Renal cortex interstitium (tissue), 11 donors: Measurements from ENCODE around the gene DHRS7B. TPM values are rescaled to one million over a fixed set of nuclear protein-coding genes. Genes with fewer than 3 reads are reported as not detected.
"Not testable (repeated sequence)": the region's sequence is repeated elsewhere in the genome, so short reads cannot be mapped to it uniquely, and the experiment has no call there.

Experiments used
- DNase-seq, 11 donors: peaks; one replicate each; pipeline ENCODE4 v3.0.0-alpha.2; 2013; ENCODE audit warnings: low read depth in 9 of 11, low spot score in 4 of 11; ENCODE audit errors: extremely low read depth in 1 of 11
- polyA plus RNA-seq, 3 donors: library from polyadenylated mRNA; unstranded; fragments of 120-200 nt; gene quantifications; one replicate each; pipeline ENCODE4 v1.2.1, GENCODE V29; 2013; ENCODE audit not compliant: insufficient read length in 3 of 3

Gene DHRS7B
- polyA plus RNA-seq, 3 donors, result 35.4 to 41.3 (median 38.1) TPM

DNA sequence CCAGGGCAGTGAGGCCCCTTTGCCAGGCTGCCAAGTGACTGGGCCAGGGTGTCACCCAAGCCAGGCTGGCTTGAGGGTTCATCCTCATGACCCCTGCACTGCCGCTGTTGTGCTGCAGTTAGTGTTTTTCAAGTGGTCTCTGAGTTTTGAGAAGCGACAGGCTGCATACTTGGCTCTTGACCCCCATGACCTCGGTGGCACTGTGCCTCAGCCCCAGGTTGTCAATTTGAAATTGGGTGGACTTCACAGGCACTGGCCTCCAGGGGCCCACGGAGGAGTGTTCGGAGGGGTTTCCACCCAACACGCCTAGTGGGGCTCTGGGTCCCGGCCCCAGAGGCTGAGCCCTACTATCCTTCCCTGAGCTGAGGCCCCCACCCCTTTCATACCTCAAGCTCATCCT lies 42.7 kb downstream of the DHRS7B start:
- no peak for DNase-seq

DNA sequence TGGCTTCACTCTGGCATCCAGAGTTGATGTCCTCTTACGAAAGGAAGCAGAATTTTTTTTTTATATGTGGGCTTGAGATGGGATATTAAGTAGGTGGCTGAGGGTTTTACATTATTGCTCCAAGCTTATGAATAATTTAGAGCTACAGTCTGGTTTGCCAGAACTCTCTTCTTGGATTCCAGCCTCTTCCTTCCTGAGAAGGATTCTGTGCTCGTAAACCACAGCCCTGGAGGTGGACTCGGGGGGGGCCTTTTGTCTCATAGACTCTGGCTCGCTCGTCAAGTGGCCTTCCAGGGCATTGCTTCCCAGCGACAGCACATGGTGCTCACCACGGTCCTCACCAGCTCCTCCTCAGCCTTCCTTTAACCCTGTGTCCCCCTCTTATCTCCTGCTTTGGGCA lies 44.0 kb downstream of the DHRS7B start:
- no peak for DNase-seq

DNA sequence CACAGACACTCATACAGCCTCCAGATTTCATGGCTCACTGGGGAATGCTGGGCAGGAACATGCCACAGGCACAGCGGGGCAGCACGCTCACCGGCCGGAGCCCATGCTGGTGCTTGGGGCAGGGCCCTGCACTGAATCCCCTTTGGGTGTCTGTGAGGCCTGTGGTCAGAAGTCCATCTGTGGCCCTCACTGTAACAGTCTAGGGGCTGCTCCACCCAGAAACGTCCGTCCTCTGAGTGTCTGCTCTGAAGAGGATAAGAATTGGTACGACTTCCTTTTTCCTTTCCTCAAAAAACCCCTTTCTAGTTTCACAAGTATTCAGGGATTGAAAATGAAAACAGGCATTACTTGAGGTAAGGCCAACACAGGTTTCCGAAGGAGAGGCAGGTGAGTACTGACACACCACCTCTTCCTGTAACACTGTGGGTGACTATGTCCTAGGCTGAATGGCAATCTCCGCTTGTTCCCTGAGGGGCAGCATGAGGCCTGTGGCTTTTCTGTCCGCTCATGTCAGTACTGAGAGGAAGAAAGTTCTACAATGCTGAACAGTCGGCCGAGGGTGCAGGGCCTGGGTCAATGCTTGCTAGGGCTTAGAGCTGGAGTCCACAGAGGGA lies 44.7 kb downstream of the DHRS7B start:
- no peak for DNase-seq

DNA sequence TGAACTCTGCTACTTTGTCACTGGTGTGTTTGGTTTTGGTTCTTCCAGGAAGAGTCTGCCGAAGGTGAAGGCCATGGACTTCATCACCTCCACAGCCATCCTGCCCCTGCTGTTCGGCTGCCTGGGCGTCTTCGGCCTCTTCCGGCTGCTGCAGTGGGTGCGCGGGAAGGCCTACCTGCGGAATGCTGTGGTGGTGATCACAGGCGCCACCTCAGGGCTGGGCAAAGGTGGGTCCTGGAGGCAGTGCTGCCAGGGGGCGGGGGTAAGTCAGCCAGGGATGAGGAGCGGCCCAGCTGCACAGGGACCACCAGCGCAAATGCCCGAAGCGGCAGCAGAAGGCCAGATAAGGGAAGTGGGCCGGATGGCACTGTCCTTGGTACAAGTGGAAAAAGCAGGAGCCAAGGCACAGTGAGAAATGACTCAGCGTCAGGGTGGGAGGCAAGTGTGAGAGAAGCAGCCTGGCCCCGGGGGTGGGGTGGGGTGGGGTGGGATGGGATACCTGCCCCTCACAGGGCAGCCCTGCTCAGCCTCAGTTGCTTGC lies 45.3 kb downstream of the DHRS7B start:
- no peak for DNase-seq

- no peak for DNase-seq
Observed at GRCh38 chr17:21172846-21173245, 46.1 kb downstream of the DHRS7B start.

GRCh38 chr17:21173543-21173942 lies 46.8 kb downstream of the DHRS7B start:
- no peak for DNase-seq

DNA sequence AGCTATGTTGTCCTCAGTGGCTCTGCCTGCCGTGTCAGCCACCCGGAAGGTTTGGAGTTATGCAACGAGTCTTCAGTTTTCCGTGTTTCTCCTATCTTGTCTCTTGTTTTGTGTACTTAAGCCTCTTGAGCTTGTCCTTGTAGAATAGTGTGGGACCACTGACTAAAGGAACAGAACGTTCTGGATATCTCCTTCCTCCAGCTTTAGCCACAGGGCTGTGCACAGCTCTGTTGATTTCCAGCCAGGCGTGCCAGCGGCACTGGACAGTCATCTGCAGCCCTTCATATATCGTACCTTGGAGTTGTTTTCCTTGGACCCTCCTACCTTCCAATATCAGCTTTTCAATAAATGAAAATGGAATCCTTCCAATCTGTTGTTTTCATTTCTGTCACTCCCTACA lies 47.4 kb downstream of the DHRS7B start:
- no peak for DNase-seq

- DNase-seq, result no peak
Observed at GRCh38 chr17:21174713-21175112, 47.9 kb downstream of the DHRS7B start.

GRCh38 chr17:21176773-21177395 lies 50.1 kb downstream of the DHRS7B start:
- no peak for DNase-seq

DNA sequence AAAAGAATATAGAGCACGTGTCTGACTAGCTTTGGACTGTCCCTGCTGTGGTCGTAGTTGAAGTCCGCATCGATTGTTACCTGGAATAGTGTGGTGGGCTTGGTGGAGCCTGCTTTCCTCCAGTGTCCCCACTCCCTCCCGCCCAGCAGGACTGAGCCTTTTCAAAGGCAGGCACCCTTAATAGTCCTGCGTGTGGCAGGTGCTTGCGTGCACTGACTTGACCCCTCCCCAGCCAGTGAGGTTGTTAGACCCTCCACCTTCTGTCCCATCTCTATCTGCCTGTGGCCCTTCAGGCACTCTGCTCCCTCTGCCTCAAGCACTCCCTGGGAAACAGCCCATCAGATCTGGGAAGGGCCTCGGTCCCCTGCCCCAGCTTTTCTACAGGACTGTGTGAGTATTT lies 50.6 kb downstream of the DHRS7B start:
- no peak for DNase-seq

DNA sequence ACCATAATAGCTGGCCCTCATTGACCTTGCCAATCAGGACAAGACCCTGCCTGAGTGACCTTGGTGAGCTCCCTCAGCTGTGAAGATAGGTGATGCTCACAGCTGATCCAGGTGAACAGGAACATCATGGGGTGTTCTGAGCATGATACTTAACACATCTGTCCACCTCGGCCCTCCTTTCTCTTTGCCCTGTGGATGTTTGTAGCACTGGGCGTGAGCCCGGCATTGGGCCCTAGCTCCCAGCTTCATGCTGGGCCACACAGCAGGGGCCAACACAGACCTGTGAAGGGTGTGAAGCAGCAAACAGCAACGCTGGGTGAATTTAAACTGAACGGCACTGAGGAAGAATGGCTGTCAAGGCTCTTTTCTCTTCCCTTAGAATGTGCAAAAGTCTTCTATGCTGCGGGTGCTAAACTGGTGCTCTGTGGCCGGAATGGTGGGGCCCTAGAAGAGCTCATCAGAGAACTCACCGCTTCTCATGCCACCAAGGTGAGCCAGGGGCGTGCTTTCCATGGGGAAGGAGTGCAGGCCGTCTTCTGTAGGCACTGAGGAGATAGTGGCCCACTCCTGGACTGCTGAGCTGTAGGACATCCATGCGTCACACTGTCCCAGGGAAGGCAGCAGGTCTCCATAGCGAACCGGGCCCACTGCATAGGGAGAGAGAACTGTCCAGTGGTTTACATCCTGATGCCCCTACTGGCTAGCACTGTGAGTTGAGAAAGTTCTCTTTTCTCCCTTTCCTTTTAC lies 51.3 kb downstream of the DHRS7B start:
- DNase-seq, result no peak

DNA sequence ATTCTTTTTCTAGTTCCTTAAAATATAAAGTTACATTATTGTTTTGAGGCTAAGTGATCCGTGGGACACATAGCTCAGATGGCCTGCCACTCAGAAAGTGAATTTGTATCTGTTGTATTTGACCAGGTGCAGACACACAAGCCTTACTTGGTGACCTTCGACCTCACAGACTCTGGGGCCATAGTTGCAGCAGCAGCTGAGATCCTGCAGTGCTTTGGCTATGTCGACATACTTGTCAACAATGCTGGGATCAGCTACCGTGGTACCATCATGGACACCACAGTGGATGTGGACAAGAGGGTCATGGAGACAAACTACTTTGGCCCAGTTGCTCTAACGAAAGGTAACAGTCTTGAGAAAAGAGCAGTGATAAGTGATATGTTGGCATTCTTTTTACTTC lies 56.7 kb downstream of the DHRS7B start:
- DNase-seq, result no peak

DNA sequence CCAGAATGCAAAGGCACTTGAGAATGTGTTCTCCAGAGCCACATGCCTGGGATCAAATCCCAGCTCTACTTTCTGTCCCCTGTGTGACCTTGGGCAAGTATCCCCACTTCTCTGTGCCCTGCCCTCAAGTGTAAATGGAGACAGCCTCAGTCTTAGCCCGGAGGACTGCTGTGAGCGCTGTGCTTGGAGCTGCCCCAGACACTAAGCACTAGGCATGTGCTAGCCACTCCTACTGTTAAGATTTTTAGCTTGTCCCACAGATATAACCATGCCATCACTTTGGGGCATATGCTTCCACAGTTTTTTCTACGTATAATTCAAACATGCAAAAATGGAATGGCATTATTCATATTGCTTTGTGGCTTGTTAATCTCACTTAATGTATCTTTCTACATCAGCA lies 57.8 kb downstream of the DHRS7B start:
- DNase-seq, result no peak

DNA sequence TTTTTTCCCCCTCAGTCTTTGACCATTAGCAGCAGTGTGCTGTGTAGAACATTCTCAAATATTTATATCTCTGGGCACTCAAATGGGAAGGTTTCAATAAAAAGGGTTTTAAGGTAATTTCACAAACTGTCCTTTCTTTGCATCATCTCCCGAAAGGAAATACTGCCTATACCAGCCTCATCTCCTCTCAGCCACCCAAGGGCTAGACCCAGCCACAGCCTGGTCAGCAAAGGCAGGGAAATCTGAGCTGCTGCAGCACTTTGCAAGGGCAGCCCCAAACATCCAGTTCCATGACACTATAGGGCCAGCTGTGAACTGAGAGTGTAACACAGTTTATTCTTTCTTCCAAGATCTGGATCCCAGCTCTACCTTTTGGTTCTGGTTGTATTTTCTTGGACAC lies 58.3 kb downstream of the DHRS7B start:
- DNase-seq, result no peak

DNA sequence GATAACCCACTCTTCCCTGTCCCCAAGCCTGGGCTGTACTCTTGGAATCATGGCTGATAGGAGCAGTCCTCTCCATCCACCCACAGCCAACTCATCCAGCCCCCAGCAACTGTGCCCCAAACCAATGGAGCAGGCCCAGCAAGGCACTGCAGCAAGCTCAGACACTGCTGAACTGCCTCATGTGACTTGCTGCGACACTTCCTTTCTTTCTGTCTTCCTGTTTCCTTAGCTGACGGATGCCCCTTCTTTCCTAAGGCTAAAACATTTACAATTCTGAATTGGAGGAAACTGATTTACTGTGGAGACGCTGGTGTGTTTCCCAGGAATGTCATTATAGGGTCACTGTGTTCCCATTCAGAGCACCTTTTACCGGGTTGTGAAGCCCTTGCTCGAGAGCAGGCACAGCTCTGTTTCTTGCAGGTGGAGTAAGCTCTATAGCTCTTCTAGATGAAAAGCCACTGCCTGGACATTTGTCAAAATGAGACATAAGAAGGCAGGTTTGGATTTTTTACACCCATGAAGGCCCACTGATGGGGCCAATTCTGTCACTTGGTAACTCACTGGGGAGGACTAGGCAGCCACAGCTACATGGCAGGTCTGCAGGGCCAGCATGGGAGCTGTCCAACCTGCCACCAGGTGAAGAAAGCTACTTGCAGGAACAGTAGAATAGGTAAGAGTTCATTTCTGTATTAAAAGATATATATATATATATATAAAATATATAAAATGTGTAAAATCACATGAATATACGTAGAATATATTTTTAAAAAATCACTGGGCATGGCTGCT lies 59.8 kb downstream of the DHRS7B start:
- no peak for DNase-seq

DNA sequence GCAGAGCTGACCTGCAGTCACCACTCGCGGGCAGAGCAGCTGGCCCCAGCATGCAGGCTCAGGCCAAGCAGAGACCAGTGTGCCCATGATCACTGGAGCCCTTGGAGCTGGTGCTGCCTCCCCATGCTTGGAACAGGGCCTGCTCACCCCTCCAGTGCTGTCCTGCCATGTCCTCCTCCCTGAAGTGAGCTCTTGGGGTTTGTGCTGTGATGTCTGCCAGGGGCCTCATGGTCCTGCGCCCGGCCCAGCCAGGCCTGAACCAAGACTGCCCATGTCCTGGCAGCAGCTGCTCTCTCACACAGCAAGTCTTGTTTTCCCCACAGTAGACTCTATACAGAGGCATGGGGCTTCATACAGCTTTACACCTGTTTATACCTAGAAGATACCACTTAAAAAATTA lies 62.6 kb downstream of the DHRS7B start:
- no peak for DNase-seq

DNA sequence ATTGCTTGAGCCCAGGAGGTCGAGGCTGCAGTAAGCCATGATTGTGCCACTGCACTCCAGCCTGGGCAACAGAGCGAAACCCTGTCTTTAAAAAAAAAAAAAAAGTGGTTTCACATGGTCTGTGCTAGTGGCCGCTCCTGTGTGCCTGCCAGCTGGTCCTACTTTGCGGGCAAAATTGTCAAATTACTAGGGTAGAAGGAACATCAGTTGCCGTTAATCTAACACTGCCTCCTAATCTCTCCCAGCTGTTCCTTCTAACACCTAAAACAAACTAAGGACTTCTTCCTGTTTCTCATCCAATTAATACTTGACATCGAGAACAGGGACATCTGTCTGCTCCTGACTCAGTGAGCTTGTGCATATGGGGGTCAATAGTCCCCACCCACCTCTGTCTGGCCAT lies 63.3 kb downstream of the DHRS7B start:
- DNase-seq, result no peak

DNA sequence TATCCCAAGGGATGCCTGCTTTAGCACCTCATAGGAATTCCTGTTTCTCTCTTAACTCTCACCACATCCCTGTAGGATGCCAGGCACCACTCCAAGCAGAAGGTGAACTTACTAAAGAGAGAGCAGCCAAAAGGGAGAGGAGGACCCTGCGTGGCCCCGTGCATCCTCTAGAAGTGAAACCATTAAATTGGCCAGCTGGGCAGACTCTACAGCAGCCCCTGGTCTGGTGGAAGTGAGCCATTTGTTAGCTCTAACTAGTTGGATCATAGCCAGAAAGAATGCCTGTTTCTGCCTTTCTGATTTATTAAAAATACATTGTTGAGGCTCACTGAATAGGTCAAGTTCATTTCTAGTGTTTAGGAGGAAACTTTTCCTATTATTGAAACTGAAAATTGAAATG lies 64.9 kb downstream of the DHRS7B start:
- no peak for DNase-seq

GRCh38 chr17:21192414-21192813 lies 65.7 kb downstream of the DHRS7B start:
- not testable (repeated sequence) for DNase-seq

- DNase-seq, result no peak
Observed at GRCh38 chr17:21193031-21193430, 66.3 kb downstream of the DHRS7B start.
